GM12878 (cell line): ENCODE data around the gene MRPS18A. TPM values are rescaled to one million over a fixed set of nuclear protein-coding genes. Genes with fewer than 3 reads are reported as not detected.

ENCODE experiments used
- ATAC-seq: fragments of 200-7000 bp; cut with Tn5 transposase; 3 replicates; pipeline ENCODE4 v1.9.1; 2020; ENCODE audit warnings: mild to moderate bottlenecking, moderate library complexity
- BruUV-seq: library from RNA; stranded (reverse); fragments of 400-500 nt; replicated peaks from 2 replicates; lab custom pipeline; 2021; lab: Mats Ljungman, UMichigan
- CTCF ChIA-PET: fragments of 300-600 bp; sonication (Branson Sonifier 250); formaldehyde crosslinking; extraction: SDS; loops from one replicate; lab custom pipeline; 2021; ENCODE audit warnings: inconsistent platforms; lab: Yijun Ruan, JAX
- POLR2A ChIA-PET: fragments of 350-600 bp; formaldehyde crosslinking; extraction: SDS; loops from one replicate; lab custom pipeline; 2021; ENCODE audit warnings: inconsistent platforms; lab: Charles Lee
- RAD21 ChIA-PET: fragments of 300-600 bp; sonication (Branson Sonifier 250); formaldehyde crosslinking; loops from one replicate; lab custom pipeline; 2023; ENCODE audit warnings: antibody characterized with exemption; ENCODE audit not compliant: unreplicated experiment; lab: Charles Lee
- SMC1A ChIA-PET: fragments of 300-600 bp; sonication (Branson Sonifier 250); formaldehyde crosslinking; loops from one replicate; lab custom pipeline; 2023; ENCODE audit not compliant: unreplicated experiment, uncharacterized antibody; lab: Charles Lee
- DNase-seq: peaks from one replicate; pipeline ENCODE4 v3.0.0-alpha.2; 2011; ENCODE audit warnings: low read depth, low spot score
- FAIRE-seq: peaks from 3 replicates; lab custom pipeline; 2011; peaks lifted over from hg19 to GRCh38; lab: Jason Lieb, UNC
- H2AFZ ChIP-seq: 2 replicates; pipeline ENCODE4 v1.6.0; 2011; ENCODE audit warnings: low read depth, low read length, control low read depth; ENCODE audit not compliant: control insufficient read depth
- H3K27ac ChIP-seq: 2 replicates; pipeline ENCODE4 v1.5.1; 2011; ENCODE audit warnings: control low read depth; ENCODE audit not compliant: control insufficient read depth, insufficient read depth
- H3K27me3 ChIP-seq, 2 experiments: replicated peaks in 1 of 2; 2 replicates each; pipeline versions ENCODE4 v1.6.0 to v1.6.1; 2011; ENCODE audit warnings: low read length in 1 of 2; ENCODE audit not compliant: control insufficient read depth in 2 of 2, insufficient read depth in 2 of 2
- H3K36me3 ChIP-seq, 2 experiments: 2 replicates each; pipeline ENCODE4 v1.5.1; 2011; ENCODE audit warnings: low read length in 1 of 2; ENCODE audit not compliant: control insufficient read depth in 2 of 2, insufficient read depth in 2 of 2
- H3K4me1 ChIP-seq: 2 replicates; pipeline ENCODE4 v1.6.1; 2011; ENCODE audit warnings: mild to moderate bottlenecking, low read length, moderate library complexity, mixed read lengths; ENCODE audit not compliant: control insufficient read depth, insufficient read depth
- H3K4me2 ChIP-seq: 2 replicates; pipeline ENCODE4 v1.6.0; 2011; ENCODE audit warnings: control low read depth; ENCODE audit not compliant: control insufficient read depth, insufficient read depth
- H3K4me3 ChIP-seq: fragments of 200-600 bp; sonication (generic); 2 replicates; pipeline ENCODE4 v1.5.1; 2016
- H3K79me2 ChIP-seq: 2 replicates; pipeline ENCODE4 v1.6.0; 2011; ENCODE audit warnings: low read length; ENCODE audit not compliant: control insufficient read depth, insufficient read depth
- H3K9ac ChIP-seq: 2 replicates; pipeline ENCODE4 v1.8.0; 2011; ENCODE audit warnings: low read length, control low read depth, mixed read lengths; ENCODE audit not compliant: control insufficient read depth, insufficient read depth
- H3K9me3 ChIP-seq: replicated peaks from 3 replicates; pipeline ENCODE4 v1.5.1; 2011; ENCODE audit warnings: mild to moderate bottlenecking, low read length; ENCODE audit not compliant: control insufficient read depth, insufficient read depth
- H4K20me1 ChIP-seq: 2 replicates; pipeline ENCODE4 v1.6.0; 2011; ENCODE audit not compliant: control insufficient read depth, insufficient read depth
- BHLHE40 ChIP-seq, 2 experiments: fragments of 450-650 bp in 1 of 2; IDR thresholded peaks; 2 replicates each; pipeline ENCODE4 v1.6.1; 2011 to 2017; ENCODE audit warnings: low read depth in 2 of 2, borderline replicate concordance in 1 of 2, improper control_type of control experiment in 1 of 2, low read length in 1 of 2, mild to moderate bottlenecking in 1 of 2
- PAX8 ChIP-seq: fragments of 450-650 bp; IDR thresholded peaks from 2 replicates; pipeline ENCODE4 v1.6.1; 2017; ENCODE audit warnings: mild to moderate bottlenecking, moderate library complexity
- RCOR1 ChIP-seq: conservative IDR thresholded peaks from 2 replicates; pipeline ENCODE4 v1.6.1; 2012; ENCODE audit warnings: low read depth, low read length, improper control_type of control experiment
- TCF7 ChIP-seq: IDR thresholded peaks from 2 replicates; pipeline ENCODE4 v1.6.1; 2014; ENCODE audit warnings: antibody characterized with exemption, borderline replicate concordance
- ZBTB4 ChIP-seq: fragments of 450-650 bp; formaldehyde crosslinking; IDR thresholded peaks from 2 replicates; pipeline ENCODE4 v1.4.0; 2022; ENCODE audit warnings: mild to moderate bottlenecking, moderate library complexity
- ZNF687 ChIP-seq: fragments of 450-650 bp; IDR thresholded peaks from 2 replicates; pipeline ENCODE4 v1.6.1; 2017; ENCODE audit warnings: mild to moderate bottlenecking, moderate library complexity
- WGBS: methylation state at CpG from one replicate; pipeline ENCODE4 v1.1.6; 2016; ENCODE audit warnings: low lambda C conversion rate; ENCODE audit not compliant: insufficient replicate concordance, insufficient coverage; ENCODE audit errors: missing lambda C conversion rate; 5-methylcytosine and 5-hydroxymethylcytosine counted together
- in situ Hi-C: fragments of 300-500 bp; cut with MboI; formaldehyde crosslinking; loops from 9 replicates; pipeline ENCODE4 v1.14.3; 2018; ENCODE audit warnings: mixed read lengths
- intact Hi-C: fragments of 100-400 bp; cut with micrococcal nuclease; formaldehyde crosslinking; loops from one replicate; pipeline ENCODE4 v1.14.2; 2022; ENCODE audit not compliant: unreplicated experiment
- polyA plus RNA-seq, 11 experiments: library from polyadenylated mRNA; depleted of rRNA in 4 of 11; unstranded in 6 of 11; stranded (reverse) in 5 of 11; fragments of >200 nt; fragmentation: Nextera tagmentation in 4 of 11; fragmentation: Illumina TruSeq in 1 of 11; extraction: Ambion mirVana in 4 of 11; extraction: Trizol in 1 of 11; gene quantifications; 1 replicate in 1 of 11; 2 replicates in 10 of 11; pipeline versions ENCODE4 v1.2.1 to v1.2.3, GENCODE V29; 2011 to 2016; ENCODE audit warnings: inconsistent platforms in 2 of 11, missing spikeins in 2 of 11, low read depth in 1 of 11
- total RNA-seq, 4 experiments: library from RNA; depleted of rRNA in 3 of 4; stranded (reverse); fragments of >200 nt in 3 of 4; fragmentation: Illumina TruSeq in 1 of 4; extraction: Trizol in 1 of 4; gene quantifications; 2 replicates each; pipeline versions ENCODE4 v1.2.1 to v1.2.3, GENCODE V29; 2013 to 2021

MRPS18A gene
- total and polyA plus RNA-seq, 10 of the 15 experiments (the other 5 are each of a cell fraction or from before 2014, with no cell fraction given) = 66.3 to 158 (median 98.7) TPM

- no peak overlapping the region for H3K4me3 ChIP-seq
- in situ Hi-C loops = no loop called here
- H3K9me3 ChIP-seq = no peaks in the 10 kb centered on the region
- ChIA-PET POLR2A (interaction anchor here (0.5 to 0.9 kb wide), 2 partner anchors 62 to 154 kb away, joined by 3 to 4 read pairs; no protein-coding TSS in a partner anchor), CTCF (interaction anchor here (1.2 to 2.0 kb wide), 3 partner anchors 26 to 133 kb away, joined by 3 to 6 read pairs (median 4); no protein-coding TSS in a partner anchor), RAD21 (no interaction called here), SMC1A (interaction anchor here (0.7 to 2.3 kb wide), 2 partner anchors 11 to 31 kb away, joined by 3 to 5 read pairs; partner anchors contain the start of gene GTPBP2)
- H3K4me2 ChIP-seq = no peak overlapping the region
- intact Hi-C loops = no loop called here
- no peak for DNase-seq
- no peak overlapping the region for H2AFZ ChIP-seq
- ATAC-seq = no peak
- FAIRE-seq = no peak
- 96% methylated on average over 21 of the region's 21 CpGs for WGBS
- no peak overlapping the region for H3K9ac ChIP-seq
- peaks cover 30% of the 10 kb centered on the region for H3K79me2 ChIP-seq
- H3K36me3 ChIP-seq = peaks cover 6 to 11% of the 10 kb centered on the region in 2 experiments
- H3K27ac ChIP-seq = no peak overlapping the region
- no peaks in the 10 kb centered on the region for H4K20me1 ChIP-seq
- BruUV-seq = no TSS peak
- peaks cover 3% of the 10 kb centered on the region for H3K4me1 ChIP-seq
- TF ChIP-seq BHLHE40 (IDR thresholded peaks at IDR 0.05; ENCODE audit: borderline replicate concordance in 1 of 2, low read depth in 2 of 2, low read length in 1 of 2) (no peak), RCOR1 (no peak), TCF7 (no peak)
- no peaks in the 10 kb centered on the region for H3K27me3 ChIP-seq
These were observed 47.4 kb downstream of the MRPS18A start for GRCh38 chr6:43639984-43640800.

- peaks cover 6 to 7% of the 10 kb centered on the region in 2 experiments for H3K36me3 ChIP-seq
- H2AFZ ChIP-seq = peak overlapping the region; percentile 95; the same call in 1 of the 2 replicates
- no peaks in the 10 kb centered on the region for H3K9me3 ChIP-seq
- H3K9ac ChIP-seq = peak overlapping the region; percentile 93
- no peak for FAIRE-seq
- peak; percentile 45 for ATAC-seq
- WGBS = 2% methylated on average over 7 of the region's 7 CpGs
- POLR2A ChIA-PET = interaction anchor here (1.1 to 2.1 kb wide), 4 partner anchors 9 to 59 kb away, joined by 3 to 8 read pairs (median 5); partner anchors contain the start of genes MRPS18A and RSPH9
- intact Hi-C loops = no loop called here
- H4K20me1 ChIP-seq = no peaks in the 10 kb centered on the region
- H3K4me2 ChIP-seq = peak overlapping the region; percentile 75
- SMC1A ChIA-PET = interaction anchor here (0.8 to 1.6 kb wide), 4 partner anchors 9 to 78 kb away, joined by 3 to 7 read pairs (median 3); no protein-coding TSS in a partner anchor
- peaks cover 30% of the 10 kb centered on the region for H3K79me2 ChIP-seq
- CTCF ChIA-PET = interaction anchor here (0.8 to 1.8 kb wide), 7 partner anchors 26 to 443 kb away, joined by 3 to 8 read pairs (median 5); no protein-coding TSS in a partner anchor
- RAD21 ChIA-PET = interaction anchor here (1.0 to 2.4 kb wide), 2 partner anchors 31 to 69 kb away, joined by 3 to 8 read pairs; no protein-coding TSS in a partner anchor
- H3K27me3 ChIP-seq = no peaks in the 10 kb centered on the region
- H3K27ac ChIP-seq = peak overlapping the region; percentile 87
- in situ Hi-C loops = no loop called here
- H3K4me1 ChIP-seq = peaks cover 5% of the 10 kb centered on the region
- H3K4me3 ChIP-seq = peak overlapping the region; percentile 100
- BruUV-seq = TSS peak; percentile 80
- DNase-seq = no peak
- TF ChIP-seq ZNF687 (no peak), PAX8 (no peak), ZBTB4 (no peak), BHLHE40 (IDR thresholded peaks at IDR 0.05; ENCODE audit: borderline replicate concordance in 1 of 2, low read depth in 2 of 2, low read length in 1 of 2) (no peak)
These were observed 51.3 kb downstream of the MRPS18A start for GRCh38 chr6:43636308-43636659.
